Inflammatory macrophage treated with lipopolysaccharide for 1 hour (primary cell): Measurements from ENCODE around the gene NTN3.

Experiments used
- DNase-seq, 2 donors: peaks; one replicate each; pipeline ENCODE4 v3.0.0-alpha.2; 2020 to 2022

The NTN3 gene

DNA sequence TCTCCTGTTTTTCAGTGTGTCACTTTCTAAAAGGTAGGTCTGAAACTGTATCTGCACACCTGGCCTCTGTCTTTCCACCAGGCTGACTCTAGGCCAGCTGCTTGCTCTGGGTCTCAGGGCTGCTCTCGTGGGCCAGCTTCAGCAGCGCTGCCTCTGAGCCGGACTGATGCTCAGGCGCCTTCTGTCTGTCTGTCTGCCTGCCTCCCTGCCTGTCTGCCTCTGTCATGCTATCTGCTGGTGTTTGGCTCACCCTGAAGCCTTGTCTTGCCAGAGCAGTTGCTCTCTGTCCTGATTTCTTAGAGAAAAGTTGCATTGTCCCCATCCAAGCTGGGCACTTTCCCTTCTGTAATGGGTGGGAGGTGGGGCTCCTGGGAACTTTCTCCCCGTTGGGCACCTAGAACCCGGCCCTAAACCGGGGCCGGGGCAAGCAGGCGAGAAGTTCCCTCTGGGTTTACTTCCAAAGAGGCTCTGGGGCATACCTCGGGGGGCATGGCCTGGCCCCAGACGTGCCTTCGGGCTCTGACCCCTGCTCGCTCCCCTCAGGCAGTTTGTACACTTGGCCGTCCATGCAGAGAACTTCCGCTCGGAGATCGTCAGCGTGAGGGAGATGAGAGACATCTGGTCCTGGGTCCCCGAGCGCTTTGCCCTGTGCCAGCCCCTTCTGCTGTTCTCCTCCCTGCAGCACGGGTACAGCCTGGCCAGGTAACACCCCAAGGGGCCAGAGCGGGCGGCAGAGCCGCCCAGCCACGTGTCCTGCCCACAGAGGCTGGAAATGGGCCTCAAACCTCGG, 26.8 kb downstream of the NTN3 start:
- no peak for DNase-seq

DNA sequence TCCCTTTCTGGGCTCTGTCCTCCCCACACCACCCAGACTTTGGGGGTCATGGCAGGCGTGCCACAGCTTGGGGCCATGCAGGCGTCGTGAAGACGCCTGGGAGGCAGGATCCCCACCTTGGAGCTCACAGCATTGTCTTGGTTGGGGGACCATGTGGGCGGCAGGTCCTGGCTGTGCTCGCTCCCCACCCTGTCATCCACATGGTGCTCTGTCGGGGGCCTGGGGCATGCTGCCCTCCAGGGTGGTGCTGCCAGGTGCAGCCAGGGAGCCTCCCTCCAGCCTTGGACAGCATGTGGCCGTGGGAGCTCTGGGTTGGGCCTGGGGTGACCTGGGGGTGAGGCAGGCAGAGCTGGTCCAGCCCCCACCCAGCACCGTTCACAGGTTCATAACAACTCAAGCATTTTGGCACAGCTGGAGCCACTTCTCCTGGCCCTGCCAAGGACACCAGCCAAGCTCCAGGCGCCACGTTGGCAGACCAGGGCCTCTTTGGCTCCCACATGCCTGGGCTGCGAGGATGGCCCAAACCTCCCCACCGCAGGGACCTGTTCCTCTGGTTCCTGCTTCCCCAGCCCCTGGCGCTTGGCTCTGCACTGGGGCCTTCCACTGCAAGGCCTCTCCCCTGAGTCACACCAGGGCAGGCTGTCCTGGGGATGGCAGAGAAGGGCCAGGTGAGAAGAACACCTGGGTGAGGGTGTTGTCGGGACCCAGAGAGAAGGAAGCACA, 27.6 kb downstream of the NTN3 start:
- DNase-seq = no peak

DNA sequence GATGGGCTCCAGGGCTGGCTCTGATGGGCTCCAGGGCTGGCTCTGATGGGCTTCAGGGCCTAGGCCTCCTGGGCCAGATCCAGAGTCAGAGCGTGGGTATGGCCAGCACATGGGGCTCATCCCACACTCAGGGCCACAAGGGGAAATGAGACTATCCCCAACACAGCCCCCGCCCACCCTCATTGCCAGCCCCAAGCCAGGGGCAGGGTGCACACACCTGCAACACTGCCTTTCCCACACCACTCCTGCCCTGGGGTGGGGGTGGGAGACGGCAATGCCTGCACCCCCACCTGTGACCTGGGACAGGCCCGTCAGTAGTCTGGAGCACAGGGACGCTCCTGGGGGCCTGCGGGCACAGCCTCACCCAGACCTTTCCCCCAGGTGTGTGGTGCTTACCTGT, 28.4 kb downstream of the NTN3 start:
- no peak for DNase-seq

DNA sequence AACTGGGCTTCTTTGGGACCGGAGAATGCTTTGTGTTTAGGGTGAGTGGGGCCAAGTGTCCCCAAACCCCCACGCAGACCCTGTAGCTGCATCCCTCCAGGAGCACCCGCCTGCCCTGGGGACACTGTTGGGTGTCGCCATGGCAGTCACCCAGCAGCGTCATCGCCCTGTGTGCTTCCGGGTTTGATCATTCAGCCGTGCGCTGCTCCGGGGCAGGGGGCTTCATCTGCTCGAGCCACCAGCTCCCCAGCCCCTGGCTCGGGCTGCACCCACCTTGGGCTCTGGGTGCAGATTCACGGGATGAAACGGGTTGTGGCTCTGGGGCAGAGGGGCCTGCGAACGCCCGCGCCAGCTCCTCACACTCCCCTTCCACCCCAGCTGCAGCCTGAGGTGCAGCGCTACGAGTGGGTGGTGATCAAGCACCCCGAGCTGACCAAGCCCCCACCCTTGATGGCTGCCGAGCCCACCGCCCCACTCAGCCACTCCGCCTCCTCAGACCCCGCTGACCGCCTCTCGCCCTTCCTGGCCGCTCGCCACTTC, 28.9 kb downstream of the NTN3 start:
- DNase-seq = no peak

DNA sequence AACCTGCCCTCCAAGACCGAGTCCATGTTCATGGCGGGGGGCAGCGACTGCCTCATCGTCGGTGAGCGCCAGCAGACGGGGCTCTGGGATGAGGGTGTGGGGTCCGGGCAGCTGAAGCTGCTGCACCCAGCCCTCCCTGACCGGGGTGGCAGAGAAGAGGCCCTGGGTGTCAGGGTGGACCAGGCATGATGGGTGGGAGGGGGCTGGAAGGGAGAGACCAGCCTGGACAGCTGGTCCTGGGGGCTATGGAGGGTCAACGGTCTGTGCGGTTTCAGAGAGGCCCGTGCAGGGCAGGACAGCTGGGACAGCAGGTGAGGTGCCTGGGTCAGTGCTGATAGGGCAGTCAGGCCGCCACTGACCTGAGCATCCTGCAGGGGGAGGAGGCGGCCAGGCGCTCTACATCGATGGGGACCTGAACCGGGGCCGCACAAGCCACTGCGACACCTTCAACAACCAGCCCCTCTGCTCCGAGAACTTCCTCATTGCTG, 29.4 kb downstream of the NTN3 start:
- no peak for DNase-seq

DNA sequence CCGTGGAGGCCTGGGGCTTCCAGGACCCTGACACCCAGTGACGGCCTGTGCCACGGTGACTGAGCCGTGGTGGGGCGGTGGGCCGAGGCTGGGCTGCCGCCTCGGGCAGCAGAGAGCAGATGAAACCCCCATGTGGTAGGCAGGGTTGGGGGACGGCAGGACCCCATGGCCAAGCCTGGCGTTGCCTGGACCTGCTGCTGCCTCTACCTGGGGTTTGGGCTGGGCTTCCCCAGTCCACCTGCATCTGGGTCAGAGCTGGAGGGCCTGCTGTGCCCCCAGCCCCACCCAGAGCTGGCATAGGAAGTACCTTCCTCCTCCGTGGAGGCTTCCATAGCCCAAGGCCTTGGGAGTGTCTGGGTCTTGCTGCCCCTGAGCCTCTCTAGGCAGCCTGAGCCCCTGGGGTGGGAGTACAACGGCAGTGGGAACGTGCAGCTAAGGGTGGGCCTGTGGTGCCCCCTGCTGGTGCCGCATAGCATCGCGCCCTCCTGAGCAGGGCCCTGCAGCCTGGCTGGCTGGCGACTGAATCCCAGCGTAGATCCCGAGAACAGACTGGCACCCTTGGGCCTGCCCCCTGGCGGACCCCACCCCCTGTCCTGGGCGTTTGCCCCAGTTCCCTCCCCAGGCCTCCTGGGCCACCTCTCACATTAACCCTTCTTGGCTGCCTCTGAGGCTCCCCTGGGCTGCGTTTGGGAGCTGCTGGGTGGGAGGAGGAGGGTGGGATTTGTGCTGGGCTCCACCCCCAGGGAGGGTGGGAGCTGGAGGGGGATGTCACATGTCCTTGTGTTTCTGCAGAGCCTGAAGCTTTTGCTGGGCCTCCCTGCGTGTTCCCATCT, 30.0 kb downstream of the NTN3 start:
- DNase-seq = peak; percentile 66 to 92

DNA sequence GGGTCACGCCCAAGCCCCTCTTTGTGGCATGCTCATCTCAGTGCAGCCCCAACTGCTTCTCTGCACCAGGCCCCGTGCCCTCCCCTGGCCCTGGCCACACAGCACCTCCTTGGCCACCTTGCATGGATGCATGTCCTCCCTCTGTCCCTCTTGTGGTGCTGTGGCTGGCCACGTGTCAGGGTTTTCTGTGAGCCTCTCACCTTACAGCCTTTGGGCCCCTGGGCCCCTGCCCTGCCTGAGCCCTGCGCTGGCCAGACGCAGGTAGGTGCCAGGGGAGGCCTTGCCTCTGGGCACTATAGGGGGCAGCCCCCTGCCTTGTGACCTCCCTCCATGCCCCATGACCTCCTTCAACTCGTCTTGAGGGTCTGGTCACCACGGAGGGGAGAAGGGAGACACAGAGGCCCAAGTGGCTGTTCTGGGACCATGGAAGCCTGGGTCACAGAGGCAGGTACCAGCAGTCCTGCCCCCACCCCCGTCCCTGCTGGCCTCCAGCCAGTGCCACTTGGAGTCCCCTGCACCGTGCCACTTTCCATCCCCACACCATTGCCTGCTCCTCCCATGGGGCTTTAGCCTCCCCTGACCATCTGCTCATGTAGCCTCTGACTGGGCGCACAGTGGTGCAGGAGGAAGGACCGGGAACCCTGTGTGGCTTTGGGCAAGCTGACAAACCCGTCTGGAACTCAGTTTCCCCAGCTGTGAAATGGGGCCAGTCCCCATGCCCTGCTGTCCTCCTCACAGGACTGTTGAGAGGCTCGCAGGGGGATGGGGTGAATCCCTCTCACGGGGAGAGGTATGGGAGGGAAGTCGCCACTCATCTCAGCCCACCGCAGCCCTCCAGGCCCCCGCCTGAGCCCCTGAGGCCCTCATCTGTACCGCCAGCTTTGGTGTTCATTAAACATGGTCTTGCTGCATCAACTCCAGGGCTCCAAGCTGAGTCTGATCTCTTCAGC, 31.1 kb downstream of the NTN3 start:
- no peak for DNase-seq

DNA sequence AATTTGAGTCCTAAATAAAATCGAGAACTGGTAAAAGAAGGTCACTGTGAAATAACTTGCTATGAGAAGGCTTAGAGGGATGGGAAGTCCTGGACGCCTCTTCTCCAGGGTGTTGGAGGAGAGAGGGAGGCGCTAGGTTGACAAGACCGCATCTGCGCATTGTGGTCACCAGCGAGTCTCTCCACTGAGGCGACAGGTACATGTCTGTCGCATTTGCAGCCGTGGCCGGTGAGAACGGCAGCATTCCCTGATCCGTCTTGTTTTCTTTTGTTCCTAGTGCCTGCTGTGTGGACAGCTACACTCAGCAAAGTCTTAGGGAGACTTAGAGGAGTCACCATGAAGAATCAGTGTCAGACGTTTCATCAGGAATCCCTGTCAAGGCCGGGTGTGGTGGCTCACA, 34.6 kb downstream of the NTN3 start:
- no peak for DNase-seq

DNA sequence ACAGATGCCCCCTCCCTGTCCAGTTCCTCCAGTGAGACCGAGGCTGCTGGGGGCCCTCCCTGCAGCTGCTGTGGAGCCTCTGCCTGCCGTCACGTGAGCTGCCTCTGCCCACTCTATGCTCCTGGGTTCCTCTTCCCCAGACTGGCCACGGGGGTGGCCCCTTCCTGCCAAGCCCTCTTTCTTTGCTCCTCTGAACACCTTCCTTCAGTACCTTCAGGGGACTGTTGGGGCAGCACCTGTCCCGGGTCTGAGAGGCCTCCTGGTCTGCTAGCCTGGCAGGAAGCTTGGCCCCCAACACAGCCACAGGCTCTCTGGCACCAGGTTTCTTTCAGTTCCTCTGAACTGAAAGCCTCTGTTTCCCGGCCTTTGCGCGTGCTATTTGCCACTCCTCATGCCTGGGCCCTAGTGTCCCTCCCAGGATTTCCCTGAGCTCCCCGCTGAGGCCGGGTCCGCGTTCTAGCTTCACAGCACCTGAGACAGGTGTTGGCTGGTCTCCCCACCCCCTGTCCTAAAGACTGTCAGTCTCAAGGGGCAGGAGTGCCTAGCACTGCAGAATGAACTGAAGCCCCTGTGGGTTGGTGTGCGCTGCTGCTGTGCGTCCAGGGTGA, 36.1 kb downstream of the NTN3 start:
- DNase-seq = peak; percentile 61 to 63

DNA sequence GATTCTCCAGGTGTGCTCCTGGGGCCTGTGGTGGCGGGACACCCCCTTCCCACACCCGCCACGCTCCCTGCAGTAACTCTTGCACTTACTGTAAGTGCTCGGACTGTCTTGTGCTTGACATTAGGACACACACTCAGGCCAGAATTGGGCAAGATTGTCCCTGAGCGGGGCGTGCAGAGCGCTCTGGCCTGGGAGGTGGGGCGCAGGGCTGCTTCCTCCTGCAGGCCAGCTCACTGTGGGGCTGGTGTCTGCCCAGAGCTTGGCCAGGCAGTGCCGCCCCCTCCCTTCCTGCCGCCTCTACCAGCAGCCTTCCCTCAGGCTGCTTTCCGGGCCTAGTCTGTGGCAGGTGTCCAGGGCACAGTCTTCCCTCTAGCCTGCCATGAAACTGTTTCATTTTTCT, 36.6 kb downstream of the NTN3 start:
- DNase-seq = peak; percentile 75 to 77

DNA sequence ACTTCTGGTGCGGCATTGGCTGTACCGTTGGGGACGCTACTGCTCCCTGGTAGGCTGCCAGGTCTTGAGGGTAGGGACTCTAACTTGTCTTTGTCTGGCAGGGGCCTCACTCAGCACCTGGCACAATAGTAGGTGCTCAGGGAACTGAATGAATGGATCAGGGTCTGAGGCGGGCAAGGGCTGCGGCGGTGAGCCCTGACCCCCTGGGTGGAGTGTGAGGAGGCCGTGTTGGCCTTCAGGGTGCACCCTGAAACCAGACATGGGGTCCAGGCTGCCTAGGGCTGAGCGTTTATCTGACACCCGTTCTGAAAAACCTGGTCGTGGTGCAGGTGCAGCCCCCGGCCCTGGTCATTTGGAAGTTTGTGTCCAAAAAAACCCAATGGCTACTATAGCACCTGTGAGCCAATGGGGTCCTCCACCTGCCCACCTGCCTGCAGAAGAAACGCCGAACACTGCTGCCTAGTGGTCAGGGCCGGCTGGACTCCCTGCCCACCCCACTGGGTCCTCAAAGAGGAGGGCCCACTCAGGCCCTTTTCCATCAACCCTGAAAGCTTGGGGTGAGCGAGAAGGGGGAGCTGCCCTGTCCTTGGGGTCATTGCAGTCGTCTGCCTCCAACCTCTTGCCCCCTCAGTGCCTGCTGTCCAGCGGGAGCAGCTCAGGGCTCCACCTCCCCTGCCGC, 37.8 kb downstream of the NTN3 start:
- no peak for DNase-seq

DNA sequence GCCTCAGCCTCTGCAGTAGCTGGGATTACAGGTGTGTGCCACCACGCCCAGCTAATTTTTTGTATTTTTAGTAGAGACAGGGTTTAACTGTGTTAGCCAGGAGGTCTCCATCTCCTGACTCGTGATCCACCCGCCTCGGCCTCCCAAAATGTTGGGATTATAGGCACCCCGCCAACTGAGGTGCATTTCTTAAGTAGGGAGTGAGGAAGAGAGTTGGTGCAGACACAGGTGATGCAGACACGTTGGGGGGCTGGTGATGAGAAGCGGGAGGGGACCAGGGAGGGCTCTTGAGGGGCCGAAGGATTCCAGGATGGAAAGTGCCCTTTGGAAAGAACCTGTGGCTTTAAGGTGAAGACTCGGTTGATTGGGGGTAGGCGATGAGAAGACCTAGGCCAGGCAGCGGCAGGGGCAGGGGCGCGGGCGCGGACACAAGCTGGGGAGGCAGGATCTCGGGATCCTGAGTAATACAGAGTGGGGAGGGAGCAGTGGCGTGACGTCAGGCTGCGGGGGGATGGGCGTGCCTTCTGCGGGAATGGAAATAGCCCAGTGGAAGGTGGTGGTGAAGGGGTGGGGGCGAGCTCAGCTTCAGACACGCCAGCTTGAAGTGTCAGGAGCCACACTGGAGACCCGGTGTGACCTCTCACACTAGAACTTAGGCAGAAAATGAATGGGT, 40.2 kb downstream of the NTN3 start:
- DNase-seq = peak in 1 of 2 donors; percentile 34

DNA sequence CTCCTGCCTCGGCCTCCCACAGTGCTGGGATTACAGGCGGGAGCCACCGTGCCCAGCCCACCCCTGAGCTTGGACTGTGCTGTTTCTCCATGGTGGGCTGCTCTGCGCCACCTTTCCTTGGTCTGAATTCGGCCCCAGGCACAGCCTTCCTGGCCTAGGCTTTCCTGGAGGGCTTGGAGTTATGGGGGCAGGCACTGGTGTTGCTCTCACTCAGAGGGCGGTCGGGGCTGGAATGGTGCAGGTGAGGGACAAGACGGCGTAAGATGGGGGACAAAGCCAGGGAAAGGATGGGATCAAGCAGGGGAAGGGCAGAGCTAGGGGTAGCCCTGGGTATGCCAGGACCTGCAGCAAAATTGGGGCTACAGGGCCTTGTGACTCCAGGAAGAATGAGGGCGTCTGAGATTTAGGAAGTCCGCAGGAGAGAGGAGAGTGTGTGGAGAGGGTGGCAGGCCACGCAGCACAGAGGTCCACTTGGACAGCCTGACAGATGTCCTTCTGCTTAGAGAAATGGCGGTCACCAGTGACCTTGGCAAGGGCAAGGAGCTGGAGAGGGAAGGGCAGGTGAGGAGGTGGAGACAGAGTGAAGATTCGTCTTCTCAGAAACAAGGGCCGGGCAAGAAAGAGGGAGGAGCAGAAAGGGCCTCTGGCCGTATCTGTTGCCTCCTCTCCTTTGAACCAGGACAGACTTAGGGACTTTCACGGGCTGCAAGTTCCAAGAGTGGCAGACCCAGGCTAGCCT, 41.1 kb downstream of the NTN3 start:
- no peak for DNase-seq

DNA sequence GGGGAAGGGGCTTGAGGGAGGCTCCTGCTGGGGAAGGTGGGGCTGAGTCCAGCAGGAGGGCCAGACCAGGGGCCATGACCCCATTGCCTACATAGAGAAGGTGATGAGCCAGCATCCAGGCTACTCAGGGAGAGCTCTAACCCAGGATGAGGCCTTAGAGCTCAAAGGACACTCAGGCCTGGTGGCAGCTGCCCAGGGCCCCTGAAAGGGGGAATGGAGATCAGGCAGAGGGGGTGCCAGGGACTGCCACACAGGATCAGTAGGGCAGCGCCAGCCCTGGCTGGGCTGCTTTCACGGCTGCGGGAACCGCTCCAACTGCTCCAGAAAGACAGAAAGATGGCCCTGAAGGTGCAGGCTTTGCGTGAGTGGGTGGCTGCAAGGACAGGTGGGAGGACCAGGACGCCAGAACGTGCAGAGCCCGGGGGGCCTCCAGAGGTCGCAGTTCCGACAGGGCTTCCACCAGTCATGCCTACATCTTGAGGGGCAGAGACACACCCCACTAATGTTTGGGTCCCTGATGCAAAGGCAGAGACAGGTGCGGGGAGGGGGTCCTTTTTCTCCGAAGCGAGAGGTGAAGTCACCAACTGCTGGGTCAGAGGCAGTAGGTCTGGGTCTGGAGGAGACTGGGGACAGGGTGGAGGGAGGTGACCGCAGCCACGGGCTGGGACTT, 41.8 kb downstream of the NTN3 start:
- no peak for DNase-seq

DNA sequence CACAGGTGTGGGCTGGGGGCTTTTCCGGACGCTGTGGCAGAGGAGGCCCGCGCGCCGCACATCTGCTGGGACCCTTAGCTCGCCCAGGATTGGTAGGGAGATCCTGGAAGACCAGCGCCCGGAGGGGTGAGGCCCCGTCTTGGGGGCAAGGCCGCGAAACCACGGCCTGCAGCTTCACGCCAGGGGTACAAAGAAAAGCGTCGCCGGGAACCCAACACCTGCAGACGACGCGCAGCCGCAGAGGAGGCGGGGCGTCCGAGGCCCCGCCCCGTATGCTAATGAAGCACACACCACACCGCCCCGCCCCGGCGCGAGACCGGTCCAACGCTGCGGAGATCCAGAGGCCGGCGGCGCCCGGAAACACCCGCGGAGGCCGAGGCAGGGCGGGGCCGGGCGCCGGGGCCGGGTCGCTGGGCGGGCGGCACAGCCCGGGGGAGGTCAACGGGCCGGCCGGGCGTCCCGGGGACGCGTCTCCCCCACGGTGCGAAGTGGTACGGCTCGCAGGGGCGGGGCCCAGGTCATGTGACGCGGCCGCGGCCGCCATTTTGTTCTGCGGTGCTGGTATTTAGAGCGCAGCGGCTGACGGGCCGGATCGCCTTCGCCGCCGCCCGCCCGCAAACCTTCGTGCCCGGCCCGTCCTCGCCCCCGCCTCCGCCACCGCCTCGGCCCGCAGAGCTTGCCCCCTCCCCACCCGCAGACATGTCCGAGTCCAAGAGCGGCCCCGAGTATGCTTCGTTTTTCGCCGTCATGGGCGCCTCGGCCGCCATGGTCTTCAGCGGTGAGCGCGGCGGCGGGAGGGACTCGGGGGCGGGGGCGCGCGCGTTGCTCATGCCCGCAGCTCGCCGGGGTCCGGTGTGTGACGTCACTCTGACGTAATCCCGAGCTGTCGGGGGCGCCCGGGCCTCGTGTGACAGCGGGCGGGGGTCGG, 42.6 kb downstream of the NTN3 start, which contains the start of gene ATP6V0C:
Gene ATP6V0C (plus strand): TSS at position 548 of the 928 bp plus-strand sequence. CDS start 152 bp downstream, at position 700.
- DNase-seq = peak; percentile 84 to 95

DNA sequence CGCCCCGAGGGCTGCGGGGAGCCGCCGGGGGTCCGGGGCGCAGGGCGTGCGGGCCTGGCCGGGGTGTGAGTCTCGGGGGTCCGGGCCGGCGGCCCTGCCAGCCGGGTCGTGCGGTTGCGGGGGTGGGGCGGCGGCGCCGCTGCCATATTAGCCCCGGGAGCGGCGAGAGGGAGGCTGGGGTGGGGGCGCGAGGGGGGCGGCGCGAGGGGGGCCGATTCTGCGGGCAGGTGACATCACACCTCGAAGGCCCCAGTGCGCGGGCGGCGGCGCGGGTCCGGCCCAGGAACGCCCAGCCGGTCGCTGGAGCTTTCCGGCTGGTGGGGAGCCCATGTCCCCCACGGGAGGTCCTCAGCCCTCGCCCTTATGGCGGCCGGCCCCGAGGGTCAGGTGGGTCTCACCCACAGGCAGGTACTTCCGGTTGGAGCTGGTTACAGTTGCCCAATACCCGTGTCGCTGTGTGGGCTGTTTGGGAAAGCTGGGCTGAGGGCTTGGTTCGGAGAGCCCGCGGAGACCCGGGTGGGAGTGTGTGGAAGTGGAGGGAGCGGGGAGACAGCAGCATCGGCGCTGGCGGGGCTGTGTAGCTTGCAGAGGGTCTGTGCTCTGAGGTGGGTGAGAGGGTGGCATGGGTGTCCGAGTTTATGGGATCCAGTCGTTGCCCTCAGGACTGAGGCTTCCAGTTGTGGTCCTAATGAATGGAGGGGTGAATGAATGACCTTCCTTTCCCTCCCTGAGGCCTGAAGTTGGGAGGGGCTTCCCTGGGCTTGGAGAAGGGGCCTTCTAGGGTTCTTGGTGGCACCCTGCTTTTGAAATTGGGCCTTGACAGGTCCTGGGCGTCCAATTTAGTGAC, 43.5 kb downstream of the NTN3 start:
- DNase-seq = peak in 1 of 2 donors; percentile 42
